RKO (cell line): ENCODE measurements around the gene RAPGEF1.
"Not testable (repeated sequence)": the region's sequence is repeated elsewhere in the genome, so short reads cannot be mapped to it uniquely, and the experiment has no call there.

Source experiments
- DNase-seq: peaks from one replicate; pipeline ENCODE4 v3.0.0-alpha.2; 2016; ENCODE audit warnings: low spot score

RAPGEF1 gene

GRCh38 chr9:131739959-131740648 lies at the start of gene RAPGEF1:
RAPGEF1 (minus strand) TSS chr9:131740076; CDS start chr9:131739830, 246 bp downstream.
- peak; percentile 64 for DNase-seq

- DNase-seq: no peak
These were observed 49.0 kb upstream of the RAPGEF1 start for GRCh38 chr9:131788851-131789250.

- DNase-seq: no peak
These were observed 48.0 kb upstream of the RAPGEF1 start for GRCh38 chr9:131787838-131788237.

GRCh38 chr9:131784748-131785501 lies 45.0 kb upstream of the RAPGEF1 start:
- no peak for DNase-seq

GRCh38 chr9:131781069-131781468 lies 41.2 kb upstream of the RAPGEF1 start:
- peak; percentile 31 for DNase-seq

- peak; percentile 62 for DNase-seq
These were observed 36.6 kb upstream of the RAPGEF1 start for GRCh38 chr9:131776473-131776872.

GRCh38 chr9:131776036-131776435 lies 36.2 kb upstream of the RAPGEF1 start:
- no peak for DNase-seq

- no peak for DNase-seq
These were observed 34.8 kb upstream of the RAPGEF1 start for GRCh38 chr9:131774636-131775035.

- DNase-seq: peak; percentile 86
These were observed 34.1 kb upstream of the RAPGEF1 start for GRCh38 chr9:131773911-131774379.

GRCh38 chr9:131772940-131773339 lies 33.1 kb upstream of the RAPGEF1 start:
- no peak for DNase-seq

- no peak for DNase-seq
These were observed 31.8 kb upstream of the RAPGEF1 start for GRCh38 chr9:131771646-131772045.

- DNase-seq: no peak
These were observed 29.5 kb upstream of the RAPGEF1 start for GRCh38 chr9:131769361-131769760.

- DNase-seq: no peak
These were observed 24.7 kb upstream of the RAPGEF1 start for GRCh38 chr9:131764568-131764967.

GRCh38 chr9:131762356-131762932 lies 22.6 kb upstream of the RAPGEF1 start:
- DNase-seq: peak; percentile 78

GRCh38 chr9:131759017-131759647 lies 19.3 kb upstream of the RAPGEF1 start:
- peak; percentile 38 for DNase-seq

GRCh38 chr9:131757549-131757948 lies 17.7 kb upstream of the RAPGEF1 start:
- no peak for DNase-seq

GRCh38 chr9:131755541-131756198 lies 15.8 kb upstream of the RAPGEF1 start:
- DNase-seq: peak; percentile 89

- no peak for DNase-seq
These were observed 15.0 kb upstream of the RAPGEF1 start for GRCh38 chr9:131754846-131755245.

- DNase-seq: not testable (repeated sequence)
These were observed 13.9 kb upstream of the RAPGEF1 start for GRCh38 chr9:131753751-131754150.

GRCh38 chr9:131752231-131752884 lies 12.5 kb upstream of the RAPGEF1 start:
- no peak for DNase-seq

- DNase-seq: no peak
These were observed 8.6 kb upstream of the RAPGEF1 start for GRCh38 chr9:131748411-131748955.
